Endothelial cell (in vitro differentiated cells): ENCODE data around the gene LEMD1. TPM values are rescaled to one million over a fixed set of nuclear protein-coding genes. Genes with fewer than 3 reads are reported as not detected.
A peak's percentile ranks its signal among the peaks of the same experiment; 100 is the strongest.

ENCODE experiments used
- DNase-seq: peaks from one replicate; pipeline ENCODE4 v3.0.0; 2021; ENCODE audit warnings: low spot score
- H3K27ac Mint-ChIP-seq: one replicate; pipeline ENCODE4 v1.8.0; 2021; ENCODE audit warnings: mixed read lengths, inconsistent platforms; ENCODE audit not compliant: unreplicated experiment
- H3K27me3 Mint-ChIP-seq: one replicate; pipeline ENCODE4 v1.8.0; 2021; ENCODE audit warnings: mild to moderate bottlenecking, moderate library complexity, mixed read lengths, inconsistent platforms; ENCODE audit not compliant: unreplicated experiment
- H3K36me3 Mint-ChIP-seq: one replicate; pipeline ENCODE4 v1.8.0; 2021; ENCODE audit warnings: mild to moderate bottlenecking, low read depth, mixed read lengths, inconsistent platforms; ENCODE audit not compliant: unreplicated experiment
- H3K4me1 Mint-ChIP-seq: one replicate; pipeline ENCODE4 v1.8.0; 2021; ENCODE audit warnings: mild to moderate bottlenecking, mixed read lengths, inconsistent platforms; ENCODE audit not compliant: unreplicated experiment
- H3K4me3 Mint-ChIP-seq: one replicate; pipeline ENCODE4 v1.8.0; 2021; ENCODE audit warnings: mild to moderate bottlenecking, mixed read lengths, inconsistent platforms; ENCODE audit not compliant: unreplicated experiment
- H3K9me3 Mint-ChIP-seq: one replicate; pipeline ENCODE4 v1.8.0; 2021; ENCODE audit warnings: mixed read lengths, inconsistent platforms; ENCODE audit not compliant: unreplicated experiment
- total RNA-seq: library from RNA; stranded (reverse); fragmentation: NEBNext Ultra II Directional; extraction: Animal tissue kit (Norgen Biotek cat#: 25700); gene quantifications from one replicate; pipeline ENCODE4 v1.2.1, GENCODE V29; 2021; ENCODE audit not compliant: unreplicated experiment
- TF ChIP-seq, protein P1 (sequence below): fragments of 200-600 bp; sonication (generic); IDR thresholded peaks from one replicate; pipeline ENCODE4 v1.5.0; 2021; ENCODE audit warnings: antibody characterized with exemption; ENCODE audit not compliant: unreplicated experiment

LEMD1 gene
- total RNA-seq, 1 donor from 2014 or later: 3.0 TPM

DNA sequence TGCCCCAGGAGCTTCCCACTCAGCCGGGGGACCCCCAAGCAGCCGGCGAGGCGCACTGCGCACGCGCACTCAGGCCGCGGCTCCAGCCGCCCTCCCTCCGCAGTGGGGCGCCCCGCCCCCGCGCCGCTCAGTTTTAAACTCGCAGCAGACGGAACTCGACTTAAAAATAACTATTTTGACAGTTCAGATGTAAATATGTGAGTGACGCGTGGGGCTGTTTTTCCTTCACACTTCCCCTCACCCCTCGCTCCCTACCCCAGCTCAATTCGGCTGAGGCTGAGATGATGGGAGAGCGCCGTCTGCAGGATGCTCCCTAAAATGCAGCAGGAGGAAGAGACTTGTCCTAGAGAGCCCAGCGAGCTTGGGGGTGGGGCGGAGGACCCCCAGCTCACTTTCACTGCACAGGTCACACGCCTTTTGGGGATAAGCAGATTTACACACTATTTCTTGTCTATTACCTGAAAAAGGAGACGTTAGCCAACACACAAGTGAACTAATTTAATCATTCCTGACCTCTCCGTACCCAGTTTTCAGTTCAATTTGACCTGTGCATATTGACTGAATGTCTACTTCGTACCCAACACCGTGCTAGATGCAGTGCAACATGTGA, 8.9 kb upstream of the LEMD1 start:
- Mint-ChIP-seq H3K4me1 (peaks cover 5% of the 10 kb centered on the region), H3K27me3 (peaks cover 9% of the 10 kb centered on the region), H3K4me3 (peak overlapping the region; percentile 90), H3K27ac (peak overlapping the region; percentile 36), H3K36me3 (no peaks in the 10 kb centered on the region), H3K9me3 (no peaks in the 10 kb centered on the region)
- peak; percentile 71 for DNase-seq
- TF ChIP-seq, protein P1, sequence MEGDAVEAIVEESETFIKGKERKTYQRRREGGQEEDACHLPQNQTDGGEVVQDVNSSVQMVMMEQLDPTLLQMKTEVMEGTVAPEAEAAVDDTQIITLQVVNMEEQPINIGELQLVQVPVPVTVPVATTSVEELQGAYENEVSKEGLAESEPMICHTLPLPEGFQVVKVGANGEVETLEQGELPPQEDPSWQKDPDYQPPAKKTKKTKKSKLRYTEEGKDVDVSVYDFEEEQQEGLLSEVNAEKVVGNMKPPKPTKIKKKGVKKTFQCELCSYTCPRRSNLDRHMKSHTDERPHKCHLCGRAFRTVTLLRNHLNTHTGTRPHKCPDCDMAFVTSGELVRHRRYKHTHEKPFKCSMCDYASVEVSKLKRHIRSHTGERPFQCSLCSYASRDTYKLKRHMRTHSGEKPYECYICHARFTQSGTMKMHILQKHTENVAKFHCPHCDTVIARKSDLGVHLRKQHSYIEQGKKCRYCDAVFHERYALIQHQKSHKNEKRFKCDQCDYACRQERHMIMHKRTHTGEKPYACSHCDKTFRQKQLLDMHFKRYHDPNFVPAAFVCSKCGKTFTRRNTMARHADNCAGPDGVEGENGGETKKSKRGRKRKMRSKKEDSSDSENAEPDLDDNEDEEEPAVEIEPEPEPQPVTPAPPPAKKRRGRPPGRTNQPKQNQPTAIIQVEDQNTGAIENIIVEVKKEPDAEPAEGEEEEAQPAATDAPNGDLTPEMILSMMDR: peak; percentile 82

DNA sequence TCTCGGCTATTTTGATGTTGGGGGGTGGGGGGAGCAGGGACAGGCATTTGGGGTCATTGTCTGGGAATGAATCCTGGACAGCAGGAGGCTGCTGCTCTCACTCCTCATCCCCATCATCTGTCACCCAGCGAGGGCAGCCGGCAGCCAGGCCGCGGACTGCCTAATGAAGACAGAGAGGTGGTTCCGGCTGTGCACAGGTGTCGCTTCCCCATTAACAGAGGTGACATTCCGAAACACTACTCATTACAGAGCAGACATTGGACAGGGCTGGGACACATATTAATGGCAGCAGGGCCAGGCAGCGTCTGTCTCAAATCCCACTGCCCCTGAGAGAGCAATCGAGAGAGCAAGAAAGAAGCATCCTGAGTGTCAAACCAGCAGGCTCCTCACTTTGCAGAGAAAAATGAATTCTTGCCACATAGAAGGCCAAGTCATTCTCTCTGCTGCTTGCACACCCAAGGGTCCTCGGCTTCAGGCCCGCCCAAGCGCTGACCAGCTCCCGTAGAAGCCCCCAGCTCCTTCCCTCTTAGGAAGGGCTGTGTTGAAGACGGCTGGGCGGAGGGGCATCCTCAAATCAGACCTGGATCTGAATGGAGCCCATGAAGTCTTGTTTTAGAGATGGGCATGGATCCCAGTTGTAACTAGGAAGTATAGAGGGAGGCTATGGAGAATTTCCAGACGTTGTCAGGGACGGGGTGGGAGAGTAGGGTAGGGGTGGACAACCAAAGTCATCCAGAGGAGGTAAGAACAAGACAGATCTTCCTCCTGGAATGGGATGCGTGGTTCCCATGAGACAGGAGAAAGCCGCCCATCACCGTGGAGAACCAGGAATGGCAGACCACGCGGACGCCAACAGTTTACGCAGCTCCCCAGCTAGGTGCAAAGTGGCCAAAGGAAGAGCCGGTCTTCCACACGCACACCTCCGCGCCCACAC, 8.2 kb upstream of the LEMD1 start:
- Mint-ChIP-seq H3K36me3 (no peaks in the 10 kb centered on the region), H3K4me1 (peaks cover 7% of the 10 kb centered on the region), H3K27ac (peak overlapping the region; percentile 20), H3K9me3 (no peaks in the 10 kb centered on the region), H3K4me3 (peak overlapping the region; percentile 90), H3K27me3 (peaks cover 9% of the 10 kb centered on the region)
- no peak for DNase-seq
- TF ChIP-seq, protein P1: no peak

DNA sequence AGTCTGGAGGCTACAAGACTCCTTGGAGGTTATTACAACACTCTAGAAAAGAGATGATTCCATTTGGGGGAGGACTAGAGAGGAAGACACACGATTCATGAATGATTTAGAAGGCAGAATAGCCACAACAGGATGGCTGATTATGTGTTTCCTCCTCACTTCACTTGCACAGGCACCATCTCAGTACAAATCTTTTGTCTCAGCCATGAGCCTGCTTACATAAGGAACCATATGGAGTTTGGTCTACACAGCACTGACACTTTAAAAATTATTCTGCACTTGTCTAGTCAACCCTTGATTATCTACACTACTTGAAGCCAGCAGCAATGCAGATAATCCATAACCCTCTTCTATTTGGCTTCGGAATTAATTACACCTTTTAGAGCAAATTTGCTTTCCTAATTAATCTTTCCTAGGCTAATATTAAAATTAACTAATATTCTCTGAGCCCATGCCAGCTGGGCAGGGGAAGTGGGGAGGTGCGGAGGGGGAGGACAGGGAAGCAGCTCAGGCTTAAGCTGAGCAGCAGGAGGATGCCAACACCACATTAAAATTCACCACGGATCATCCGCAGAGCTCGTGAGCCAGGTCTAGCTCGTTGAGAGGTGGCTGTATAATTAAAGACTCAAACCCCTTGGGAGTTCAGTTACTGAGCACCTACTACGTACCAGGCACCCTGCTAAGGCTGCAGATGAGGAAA, 3.2 kb upstream of the LEMD1 start:
- H3K9me3 Mint-ChIP-seq: no peaks in the 10 kb centered on the region
- H3K36me3 Mint-ChIP-seq: no peaks in the 10 kb centered on the region
- H3K27me3 Mint-ChIP-seq: peaks cover 3% of the 10 kb centered on the region
- H3K27ac Mint-ChIP-seq: no peak overlapping the region
- no peak for DNase-seq
- no peak overlapping the region for H3K4me3 Mint-ChIP-seq
- TF ChIP-seq, protein P1: no peak
- H3K4me1 Mint-ChIP-seq: peaks cover 14% of the 10 kb centered on the region

DNA sequence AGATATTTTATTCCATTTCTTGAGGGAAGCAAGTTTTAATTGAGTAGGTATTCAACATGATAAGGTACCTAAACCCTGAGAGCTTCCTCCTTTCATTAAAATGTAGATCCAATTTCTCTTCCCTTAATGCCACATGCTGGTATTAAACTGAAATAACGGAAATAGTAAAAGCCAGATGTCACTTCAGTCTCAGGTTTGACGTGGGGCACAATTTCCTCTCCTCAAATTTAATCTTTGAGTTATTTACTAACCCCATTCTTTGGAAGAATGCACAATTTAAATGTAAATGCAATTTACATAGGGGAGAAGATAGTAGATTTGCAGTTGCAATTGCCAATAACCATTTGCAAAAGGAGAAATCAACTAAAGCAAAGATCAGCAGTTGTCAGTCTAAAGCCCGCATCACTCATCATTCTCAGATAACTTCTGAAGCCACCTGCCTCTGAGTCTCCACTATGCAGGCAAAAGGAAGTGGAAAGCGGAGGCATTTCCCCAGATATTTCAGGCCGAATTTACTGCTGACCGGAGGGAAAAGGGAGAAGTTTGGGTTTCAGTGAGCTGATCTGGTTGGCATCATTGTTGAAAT, 2.1 kb upstream of the LEMD1 start:
- H3K27me3 Mint-ChIP-seq: peaks cover 3% of the 10 kb centered on the region
- H3K27ac Mint-ChIP-seq: no peak overlapping the region
- no peaks in the 10 kb centered on the region for H3K36me3 Mint-ChIP-seq
- TF ChIP-seq, protein P1: no peak
- H3K4me3 Mint-ChIP-seq: no peak overlapping the region
- no peaks in the 10 kb centered on the region for H3K9me3 Mint-ChIP-seq
- no peak for DNase-seq
- peaks cover 14% of the 10 kb centered on the region for H3K4me1 Mint-ChIP-seq
